Sigmoid colon (tissue), 4 donors: ENCODE measurements around the gene PCDH15.

Experiments used
- EP300 ChIP-seq, 4 donors: sonication (generic); formaldehyde crosslinking; IDR thresholded peaks; one replicate each; pipeline ENCODE4 v1.6.1; 2017; ENCODE audit warnings: antibody characterized with exemption in 4 of 4
- POLR2AphosphoS5 ChIP-seq, 4 donors: sonication (generic); formaldehyde crosslinking; IDR thresholded peaks; one replicate each; pipeline ENCODE4 v1.6.1; 2017; ENCODE audit warnings: antibody characterized with exemption in 4 of 4
- TF ChIP-seq, protein P1 (sequence below), 4 experiments: fragments of 450-650 bp in 3 of 4; fragments of 200-600 bp in 1 of 4; IDR thresholded peaks; one replicate each; pipeline ENCODE4 v1.5.1; 2016 to 2019; ENCODE audit warnings: antibody characterized with exemption in 4 of 4, mild to moderate bottlenecking in 3 of 4, moderate library complexity in 2 of 4

GRCh38 chr10:54681136-54681535 is 119.9 kb downstream of the PCDH15 start:
- TF ChIP-seq POLR2AphosphoS5 (IDR thresholded peaks at IDR 0.05) (no peak), EP300 (IDR thresholded peaks at IDR 0.05) (no peak)
- TF ChIP-seq, protein P1, sequence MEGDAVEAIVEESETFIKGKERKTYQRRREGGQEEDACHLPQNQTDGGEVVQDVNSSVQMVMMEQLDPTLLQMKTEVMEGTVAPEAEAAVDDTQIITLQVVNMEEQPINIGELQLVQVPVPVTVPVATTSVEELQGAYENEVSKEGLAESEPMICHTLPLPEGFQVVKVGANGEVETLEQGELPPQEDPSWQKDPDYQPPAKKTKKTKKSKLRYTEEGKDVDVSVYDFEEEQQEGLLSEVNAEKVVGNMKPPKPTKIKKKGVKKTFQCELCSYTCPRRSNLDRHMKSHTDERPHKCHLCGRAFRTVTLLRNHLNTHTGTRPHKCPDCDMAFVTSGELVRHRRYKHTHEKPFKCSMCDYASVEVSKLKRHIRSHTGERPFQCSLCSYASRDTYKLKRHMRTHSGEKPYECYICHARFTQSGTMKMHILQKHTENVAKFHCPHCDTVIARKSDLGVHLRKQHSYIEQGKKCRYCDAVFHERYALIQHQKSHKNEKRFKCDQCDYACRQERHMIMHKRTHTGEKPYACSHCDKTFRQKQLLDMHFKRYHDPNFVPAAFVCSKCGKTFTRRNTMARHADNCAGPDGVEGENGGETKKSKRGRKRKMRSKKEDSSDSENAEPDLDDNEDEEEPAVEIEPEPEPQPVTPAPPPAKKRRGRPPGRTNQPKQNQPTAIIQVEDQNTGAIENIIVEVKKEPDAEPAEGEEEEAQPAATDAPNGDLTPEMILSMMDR (IDR thresholded peaks at IDR 0.05) = no peak
